Measurements from ENCODE around the gene ZNF248.

Gene ZNF248

GRCh38 chr10:37872955-37873354 lies 15.5 kb upstream of the ZNF248 start:
- no peak for ATAC-seq
- TF ChIP-seq TSHZ2 (CRISPR knock-in tag; IDR thresholded peaks at IDR 0.05) = no peak

GRCh38 chr10:37872283-37872682 lies 14.9 kb upstream of the ZNF248 start:
- no peak for ATAC-seq
- TF ChIP-seq ISL1 (CRISPR knock-in tag; IDR thresholded peaks at IDR 0.05) = no peak
- TF ChIP-seq ARNTL (CRISPR knock-in tag; IDR thresholded peaks at IDR 0.05; ENCODE audit: borderline replicate concordance, low read depth) = no peak
- TF ChIP-seq POU6F1 (CRISPR knock-in tag; IDR thresholded peaks at IDR 0.05; ENCODE audit: borderline replicate concordance, low read depth) = no peak
- no peak for TF ChIP-seq GLIS3 (CRISPR knock-in tag; IDR thresholded peaks at IDR 0.05)
- TF ChIP-seq ZNF565 (CRISPR knock-in tag; conservative IDR thresholded peaks at IDR 0.05; ENCODE audit: low read depth) = no peak
- no peak for TF ChIP-seq OSR1 (CRISPR knock-in tag; IDR thresholded peaks at IDR 0.05)
- TF ChIP-seq CSDC2 (CRISPR knock-in tag; IDR thresholded peaks at IDR 0.05) = no peak
- TF ChIP-seq TOX (CRISPR knock-in tag; IDR thresholded peaks at IDR 0.05; ENCODE audit: borderline replicate concordance) = no peak
- no peak for TF ChIP-seq ZNF70 (CRISPR knock-in tag; IDR thresholded peaks at IDR 0.05)
- TF ChIP-seq CSRNP3 (CRISPR knock-in tag; IDR thresholded peaks at IDR 0.05) = no peak
- no peak for TF ChIP-seq SNAI2 (CRISPR knock-in tag; IDR thresholded peaks at IDR 0.05)
- TF ChIP-seq ZFP3 (CRISPR knock-in tag; IDR thresholded peaks at IDR 0.05) = no peak
- TF ChIP-seq TSHZ2 (CRISPR knock-in tag; IDR thresholded peaks at IDR 0.05) = no peak
- TF ChIP-seq ZFP30 (CRISPR knock-in tag; IDR thresholded peaks at IDR 0.05) = no peak
- TF ChIP-seq PPARA (CRISPR knock-in tag; IDR thresholded peaks at IDR 0.05; ENCODE audit: borderline replicate concordance) = no peak
- no peak for TF ChIP-seq ZC3H10 (CRISPR knock-in tag; IDR thresholded peaks at IDR 0.05)

GRCh38 chr10:37871568-37872251 lies 14.3 kb upstream of the ZNF248 start:
- TF ChIP-seq ZNF565 (CRISPR knock-in tag; conservative IDR thresholded peaks at IDR 0.05; ENCODE audit: low read depth) (no peak), TOX (CRISPR knock-in tag; IDR thresholded peaks at IDR 0.05; ENCODE audit: borderline replicate concordance) (no peak), CREB5 (CRISPR knock-in tag; IDR thresholded peaks at IDR 0.05; ENCODE audit: low read depth) (no peak), ZC3H10 (CRISPR knock-in tag; IDR thresholded peaks at IDR 0.05) (no peak), TCF4 (CRISPR knock-in tag; IDR thresholded peaks at IDR 0.05; ENCODE audit: borderline replicate concordance) (no peak), ZNF8 (CRISPR knock-in tag; IDR thresholded peaks at IDR 0.05) (no peak), ZNF70 (CRISPR knock-in tag; IDR thresholded peaks at IDR 0.05) (no peak), PPARA (CRISPR knock-in tag; IDR thresholded peaks at IDR 0.05; ENCODE audit: borderline replicate concordance) (no peak), SNAI2 (CRISPR knock-in tag; IDR thresholded peaks at IDR 0.05) (no peak), CSDC2 (CRISPR knock-in tag; IDR thresholded peaks at IDR 0.05) (no peak), GLIS3 (CRISPR knock-in tag; IDR thresholded peaks at IDR 0.05) (no peak), RARB (CRISPR knock-in tag; IDR thresholded peaks at IDR 0.05) (no peak), BACH2 (CRISPR knock-in tag; IDR thresholded peaks at IDR 0.05; ENCODE audit: borderline replicate concordance) (no peak), CSRNP3 (CRISPR knock-in tag; IDR thresholded peaks at IDR 0.05) (no peak)
- ATAC-seq = no peak
